HepG2 (cell line): ENCODE measurements around the gene HYAL2. TPM values are rescaled to one million over a fixed set of nuclear protein-coding genes. Genes with fewer than 3 reads are reported as not detected.

ENCODE experiments used
- GLMP ChIP-seq: sonication (generic); formaldehyde crosslinking; IDR thresholded peaks from 2 replicates; pipeline ENCODE4 v1.9.0; 2021; ENCODE audit warnings: missing genetic modification reagents, mild to moderate bottlenecking, borderline replicate concordance
- HOXA9 ChIP-seq: sonication (generic); formaldehyde crosslinking; IDR thresholded peaks from 2 replicates; pipeline ENCODE4 v1.8.1; 2022; ENCODE audit warnings: missing genetic modification reagents, mild to moderate bottlenecking, moderate library complexity, borderline replicate concordance
- MXD1 ChIP-seq: sonication (generic); formaldehyde crosslinking; IDR thresholded peaks from 2 replicates; pipeline ENCODE4 v1.4.0; 2020; ENCODE audit warnings: mild to moderate bottlenecking, missing genetic modification reagents
- NFAT5 ChIP-seq: sonication (generic); formaldehyde crosslinking; IDR thresholded peaks from 2 replicates; pipeline ENCODE4 v1.4.0; 2020; ENCODE audit warnings: missing genetic modification reagents
- NKX3-1 ChIP-seq: sonication (generic); formaldehyde crosslinking; IDR thresholded peaks from 2 replicates; pipeline ENCODE4 v1.5.0; 2020; ENCODE audit warnings: missing genetic modification reagents
- POGK ChIP-seq: sonication (generic); formaldehyde crosslinking; conservative IDR thresholded peaks from 2 replicates; pipeline ENCODE4 v1.8.0; 2022; ENCODE audit warnings: mild to moderate bottlenecking, moderate library complexity, missing genetic modification reagents
- SMC3 ChIP-seq: IDR thresholded peaks from 2 replicates; pipeline ENCODE4 v1.6.1; 2011; ENCODE audit warnings: low read length, improper control_type of control experiment
- TBX2 ChIP-seq: sonication (generic); formaldehyde crosslinking; IDR thresholded peaks from 2 replicates; pipeline ENCODE4 v1.5.0; 2020; ENCODE audit warnings: missing genetic modification reagents, mild to moderate bottlenecking, borderline replicate concordance
- TCF7L2 ChIP-seq: IDR thresholded peaks from 2 replicates; pipeline ENCODE4 v1.6.1; 2011; ENCODE audit warnings: mild to moderate bottlenecking, low read depth, low read length, moderate library complexity
- ZBTB10 ChIP-seq: sonication (generic); formaldehyde crosslinking; IDR thresholded peaks from 2 replicates; pipeline ENCODE4 v1.4.0; 2020; ENCODE audit warnings: missing genetic modification reagents, borderline replicate concordance
- ZBTB14 ChIP-seq: sonication (generic); formaldehyde crosslinking; IDR thresholded peaks from 2 replicates; pipeline ENCODE4 v1.4.0; 2020; ENCODE audit warnings: missing genetic modification reagents
- ZBTB21 ChIP-seq: sonication (generic); formaldehyde crosslinking; IDR thresholded peaks from 2 replicates; pipeline ENCODE4 v1.4.0; 2020; ENCODE audit warnings: missing genetic modification reagents
- ZNF317 ChIP-seq: sonication (generic); formaldehyde crosslinking; IDR thresholded peaks from 2 replicates; pipeline ENCODE4 v1.5.0; 2020; ENCODE audit warnings: mild to moderate bottlenecking, missing genetic modification reagents
- ZNF34 ChIP-seq: sonication (generic); formaldehyde crosslinking; IDR thresholded peaks from 2 replicates; pipeline ENCODE4 v1.4.0; 2020; ENCODE audit warnings: mild to moderate bottlenecking, missing genetic modification reagents, borderline replicate concordance
- ZNF354B ChIP-seq: sonication (generic); formaldehyde crosslinking; IDR thresholded peaks from 2 replicates; pipeline ENCODE4 v1.8.0; 2022; ENCODE audit warnings: mild to moderate bottlenecking, missing genetic modification reagents
- polyA plus RNA-seq, 8 experiments: library from polyadenylated mRNA; depleted of rRNA in 3 of 8; stranded (reverse) in 7 of 8; unstranded in 1 of 8; fragments of >200 nt; fragmentation: Illumina TruSeq in 4 of 8; extraction: Trizol in 4 of 8; gene quantifications; 2 replicates each; pipeline versions ENCODE4 v1.2.1 to v1.2.3, GENCODE V29; 2011 to 2016; ENCODE audit warnings: low read depth in 4 of 8, missing spikeins in 1 of 8, mixed read lengths in 1 of 8; ENCODE audit not compliant: insufficient read depth in 1 of 8
- total RNA-seq, 5 experiments: library from RNA; depleted of rRNA; stranded (reverse); fragments of >200 nt; fragmentation: Illumina TruSeq; extraction: Trizol; gene quantifications; 2 replicates each; pipeline ENCODE4 v1.2.3, GENCODE V29; 2016; ENCODE audit warnings: low read depth in 1 of 5

HYAL2 gene
- total and polyA plus RNA-seq, 2 of the 13 experiments (the other 11 are each of a cell fraction or from before 2014, with no cell fraction given) = 76.2 to 102 TPM

GRCh38 chr3:50337175-50337861 is 14.8 kb upstream of the HYAL2 start (continued):
- TF ChIP-seq POGK (CRISPR knock-in tag) = peak; percentile 91
- TF ChIP-seq ZNF354B (CRISPR knock-in tag) = peak; percentile 61; the same call in 1 of the 2 replicates
- TF ChIP-seq GLMP (CRISPR knock-in tag) = no peak
- no peak for TF ChIP-seq TCF7L2
- peak; percentile 85 for TF ChIP-seq ZNF317 (CRISPR knock-in tag)
- peak; percentile 58; the same call in 1 of the 2 replicates for TF ChIP-seq NFAT5
- TF ChIP-seq ZBTB14 (CRISPR knock-in tag) = peak; percentile 91
- no peak for TF ChIP-seq SMC3
- peak; percentile 62; the same call in 1 of the 2 replicates for TF ChIP-seq ZBTB10 (CRISPR knock-in tag)
- TF ChIP-seq ZNF34 (CRISPR knock-in tag) = 0 out of 2 replicates have a peak, but pooled peaks have one; percentile 66
- TF ChIP-seq MXD1 = peak; percentile 91
- peak; percentile 95 for TF ChIP-seq HOXA9
- no peak; the same call in 1 of the 2 replicates for TF ChIP-seq ZBTB21 (CRISPR knock-in tag)
- peak; percentile 62 for TF ChIP-seq TBX2 (CRISPR knock-in tag)
- 0 out of 2 replicates have a peak, but pooled peaks have one; percentile 37 for TF ChIP-seq NKX3-1 (CRISPR knock-in tag)
